DMS114 treated with DMSO at 0.1 percent for 48 hours (cell line): ENCODE measurements around the gene OR52K2.
"Not testable (repeated sequence)": the region's sequence is repeated elsewhere in the genome, so short reads cannot be mapped to it uniquely, and the experiment has no call there.

ENCODE experiments used
- DNase-seq: peaks from one replicate; lab custom pipeline; 2025; ENCODE audit not compliant: unreplicated experiment; lab: John Stamatoyannopoulos, UW

Gene OR52K2

GRCh38 chr11:4480577-4481239 lies 31.6 kb downstream of the OR52K2 start:
- no peak for DNase-seq

GRCh38 chr11:4481240-4481582 lies 32.1 kb downstream of the OR52K2 start:
- DNase-seq, result no peak

GRCh38 chr11:4482445-4482844 lies 33.4 kb downstream of the OR52K2 start, which contains the start of gene OR52K1:
TSS of gene OR52K1 (plus strand) at chr11:4482646. CDS start at chr11:4488901, 6,255 bp downstream.
- no peak for DNase-seq

- DNase-seq, result no peak
These were observed 35.2 kb downstream of the OR52K2 start for GRCh38 chr11:4484310-4484709.

GRCh38 chr11:4491405-4491804 lies 42.3 kb downstream of the OR52K2 start:
- not testable (repeated sequence) for DNase-seq

- DNase-seq, result no peak
These were observed 42.9 kb downstream of the OR52K2 start for GRCh38 chr11:4491878-4492606.

- DNase-seq, result no peak
These were observed 44.4 kb downstream of the OR52K2 start for GRCh38 chr11:4493480-4493818.

GRCh38 chr11:4495487-4495886 lies 46.4 kb downstream of the OR52K2 start:
- no peak for DNase-seq

- DNase-seq, result no peak
These were observed 46.9 kb downstream of the OR52K2 start for GRCh38 chr11:4495986-4496385.

GRCh38 chr11:4496557-4497248 lies 47.6 kb downstream of the OR52K2 start:
- DNase-seq, result no peak
